Measurements from ENCODE around the gene LAMC1. TPM values are rescaled to one million over a fixed set of nuclear protein-coding genes. Genes with fewer than 3 reads are reported as not detected.

Gene LAMC1
- total RNA-seq, 1 donor: 564 TPM

DNA sequence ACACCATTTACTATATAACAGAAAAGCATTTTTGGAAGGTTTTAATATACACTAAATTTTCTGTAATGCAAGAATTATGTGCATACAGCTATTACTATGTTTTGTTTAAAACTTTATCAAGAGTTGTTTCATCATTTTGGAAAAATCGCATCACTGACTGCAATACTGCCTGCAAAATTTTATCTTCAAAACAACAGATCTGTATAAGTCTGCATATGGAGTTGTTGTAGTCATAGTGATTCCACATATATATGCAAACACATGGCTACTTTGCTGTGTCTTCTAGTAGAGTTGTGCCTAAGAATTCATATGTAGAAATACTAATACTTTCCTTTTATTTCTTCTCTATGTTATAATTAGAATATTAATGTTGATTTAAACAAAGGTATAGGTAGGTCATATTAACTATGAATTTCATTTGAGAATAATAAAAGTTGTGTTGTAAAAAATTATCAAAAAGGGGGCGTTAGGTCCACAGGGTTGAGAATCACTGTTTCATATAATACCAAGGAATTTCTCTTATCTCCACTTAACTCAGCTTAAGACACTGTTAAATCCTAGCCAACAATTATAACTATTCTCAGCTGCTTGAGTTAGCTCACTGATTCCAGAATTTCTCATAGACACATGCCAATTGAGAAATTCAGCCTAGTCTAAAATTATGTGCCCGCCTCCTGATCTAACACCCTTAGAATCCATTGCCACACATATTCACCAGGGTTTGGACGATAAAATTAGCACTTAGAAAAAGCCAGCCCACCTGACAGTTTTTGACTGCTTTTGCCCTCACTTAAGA is 22.9 kb upstream of the LAMC1 start:
- peak; percentile 71 for DNase-seq (ENCODE audit: low read depth)
- no peak for TF ChIP-seq CTCF (IDR thresholded peaks at IDR 0.05; ENCODE audit: insufficient read depth, low read length)
- H3K4me3 ChIP-seq (ENCODE audit: low read depth, low read length): no peak overlapping the region

- DNase-seq (ENCODE audit: low read depth): no peak
- no peak overlapping the region for H3K4me3 ChIP-seq (ENCODE audit: low read depth, low read length)
- TF ChIP-seq CTCF (IDR thresholded peaks at IDR 0.05; ENCODE audit: insufficient read depth, low read length): no peak
Observed at GRCh38 chr1:183002267-183002666, 21.0 kb upstream of the LAMC1 start.

DNA sequence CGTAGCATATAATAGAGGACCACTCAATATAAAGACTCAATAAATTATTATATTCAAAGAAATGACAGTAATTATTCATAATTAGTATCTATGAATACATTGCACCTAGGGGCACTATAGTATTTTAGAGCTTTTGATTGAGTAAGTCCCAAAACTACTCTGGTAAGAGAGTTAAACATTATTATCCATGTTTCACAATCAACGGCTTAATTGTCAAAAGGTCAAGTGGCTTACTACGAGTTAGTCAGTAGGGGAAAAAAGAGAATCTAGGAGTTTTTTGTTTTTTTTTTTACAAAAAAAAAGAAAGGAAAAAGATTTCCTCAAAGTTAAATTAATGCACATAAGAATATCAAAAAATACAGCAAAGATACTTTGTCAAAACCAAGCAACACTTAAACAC is 20.4 kb upstream of the LAMC1 start:
- no peak for TF ChIP-seq CTCF (IDR thresholded peaks at IDR 0.05; ENCODE audit: insufficient read depth, low read length)
- peak; percentile 51 for DNase-seq (ENCODE audit: low read depth)
- no peak overlapping the region for H3K4me3 ChIP-seq (ENCODE audit: low read depth, low read length)

DNA sequence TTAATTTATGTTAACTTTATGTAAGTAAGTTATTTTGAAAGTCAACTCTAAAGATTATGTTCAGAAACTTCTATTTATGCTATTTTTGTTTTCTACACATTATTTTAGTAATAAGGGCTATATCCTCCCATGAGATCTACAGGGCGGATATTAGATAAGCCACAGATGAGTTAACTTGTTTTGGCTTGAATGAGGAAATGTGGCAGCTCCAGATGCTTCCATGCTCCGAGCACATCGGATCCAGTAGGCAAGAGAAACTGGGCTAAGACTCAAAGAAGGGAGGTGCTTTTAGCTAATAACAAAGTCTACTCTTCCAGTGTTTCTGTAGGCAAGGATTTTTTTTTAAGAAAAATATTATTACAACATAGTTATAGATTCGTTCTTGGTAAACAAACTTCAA is 20.0 kb upstream of the LAMC1 start:
- DNase-seq (ENCODE audit: low read depth): peak; percentile 85
- no peak overlapping the region for H3K4me3 ChIP-seq (ENCODE audit: low read depth, low read length)

DNA sequence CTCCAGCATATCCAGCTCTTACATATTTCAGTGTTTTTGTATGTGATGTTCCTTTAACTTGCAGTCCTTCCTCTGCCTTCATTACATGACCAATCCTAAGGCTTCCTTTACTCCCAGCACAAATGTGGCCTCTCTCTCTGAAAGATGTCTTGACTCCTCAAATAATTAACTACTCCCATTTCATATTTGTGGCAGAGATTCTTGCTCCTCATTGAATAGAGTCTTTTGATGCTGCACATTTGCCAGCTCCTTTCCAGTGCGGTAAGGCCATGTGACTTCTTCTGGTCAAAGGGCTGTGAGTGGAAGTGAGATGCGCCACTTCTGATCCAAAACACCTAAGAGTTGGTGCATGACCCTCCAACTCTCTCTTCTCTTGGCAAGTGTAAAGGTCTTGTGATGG is 19.1 kb upstream of the LAMC1 start:
- no peak for DNase-seq (ENCODE audit: low read depth)
- TF ChIP-seq CTCF (IDR thresholded peaks at IDR 0.05; ENCODE audit: insufficient read depth, low read length): no peak
- H3K4me3 ChIP-seq (ENCODE audit: low read depth, low read length): no peak overlapping the region

More for the DNA sequence above, 20.0 kb upstream of the LAMC1 start:
- TF ChIP-seq CTCF (IDR thresholded peaks at IDR 0.05; ENCODE audit: insufficient read depth, low read length): no peak

DNA sequence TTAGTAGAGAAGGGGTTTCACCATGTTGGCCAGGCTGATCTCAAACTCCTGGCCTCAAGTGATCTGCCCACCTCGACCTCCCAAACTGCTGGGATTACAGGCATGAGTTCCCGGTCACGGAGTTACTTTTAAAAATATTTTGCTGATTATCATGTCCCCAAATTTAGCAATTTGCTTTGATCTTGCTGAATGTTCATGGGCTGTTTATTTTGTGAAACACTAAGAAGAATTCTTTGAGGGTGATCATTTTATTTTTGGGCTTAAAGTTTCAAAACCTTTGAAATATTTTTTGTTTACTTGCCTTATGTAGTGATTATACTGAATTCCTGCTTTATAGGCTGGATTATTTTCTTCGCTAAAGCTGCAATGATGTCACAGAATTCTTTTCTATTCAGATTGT is 11.4 kb upstream of the LAMC1 start:
- no peak overlapping the region for H3K4me3 ChIP-seq (ENCODE audit: low read depth, low read length)
- no peak for DNase-seq (ENCODE audit: low read depth)
- TF ChIP-seq CTCF (IDR thresholded peaks at IDR 0.05; ENCODE audit: insufficient read depth, low read length): no peak
